ENCODE measurements around the gene VTCN1.
"Not testable (repeated sequence)": the region's sequence is repeated elsewhere in the genome, so short reads cannot be mapped to it uniquely, and the experiment has no call there.

VTCN1 gene

GRCh38 chr1:117164209-117164608, 46.5 kb downstream of the VTCN1 start:
- TF ChIP-seq EZH2 (optimal IDR thresholded peaks at IDR 0.05; ENCODE audit: low read depth, low read length) (no peak), EZH2phosphoT487 (IDR thresholded peaks at IDR 0.05; ENCODE audit: low read length) (no peak)
- TF ChIP-seq, protein P1, sequence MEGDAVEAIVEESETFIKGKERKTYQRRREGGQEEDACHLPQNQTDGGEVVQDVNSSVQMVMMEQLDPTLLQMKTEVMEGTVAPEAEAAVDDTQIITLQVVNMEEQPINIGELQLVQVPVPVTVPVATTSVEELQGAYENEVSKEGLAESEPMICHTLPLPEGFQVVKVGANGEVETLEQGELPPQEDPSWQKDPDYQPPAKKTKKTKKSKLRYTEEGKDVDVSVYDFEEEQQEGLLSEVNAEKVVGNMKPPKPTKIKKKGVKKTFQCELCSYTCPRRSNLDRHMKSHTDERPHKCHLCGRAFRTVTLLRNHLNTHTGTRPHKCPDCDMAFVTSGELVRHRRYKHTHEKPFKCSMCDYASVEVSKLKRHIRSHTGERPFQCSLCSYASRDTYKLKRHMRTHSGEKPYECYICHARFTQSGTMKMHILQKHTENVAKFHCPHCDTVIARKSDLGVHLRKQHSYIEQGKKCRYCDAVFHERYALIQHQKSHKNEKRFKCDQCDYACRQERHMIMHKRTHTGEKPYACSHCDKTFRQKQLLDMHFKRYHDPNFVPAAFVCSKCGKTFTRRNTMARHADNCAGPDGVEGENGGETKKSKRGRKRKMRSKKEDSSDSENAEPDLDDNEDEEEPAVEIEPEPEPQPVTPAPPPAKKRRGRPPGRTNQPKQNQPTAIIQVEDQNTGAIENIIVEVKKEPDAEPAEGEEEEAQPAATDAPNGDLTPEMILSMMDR (IDR thresholded peaks at IDR 0.05; ENCODE audit: low read length): no peak
- H3K27ac ChIP-seq (ENCODE audit: low read length): no peak overlapping the region
- H3K9ac ChIP-seq (ENCODE audit: low read length): no peak overlapping the region
- H3K4me2 ChIP-seq (ENCODE audit: low read depth, low read length): no peak overlapping the region
- H3K36me3 ChIP-seq (replicated peaks; ENCODE audit: insufficient read depth, low read length): no peaks in the 10 kb centered on the region
- no peak overlapping the region for H3K4me3 ChIP-seq (ENCODE audit: low read length)
- H3K9me3 ChIP-seq (replicated peaks; ENCODE audit: insufficient read depth, low read length): no peaks in the 10 kb centered on the region
- H3K4me1 ChIP-seq (ENCODE audit: low read length): no peaks in the 10 kb centered on the region
- no peaks in the 10 kb centered on the region for H4K20me1 ChIP-seq (ENCODE audit: insufficient read depth, low read length)
- H3K9me2 ChIP-seq (replicated peaks; ENCODE audit: insufficient read depth, low read length): no peaks in the 10 kb centered on the region
- no peak overlapping the region for H2AFZ ChIP-seq (ENCODE audit: low read length)
- DNase-seq: no peak
- no peaks in the 10 kb centered on the region for H3K27me3 ChIP-seq (replicated peaks; ENCODE audit: insufficient read depth, low read length)
- no peaks in the 10 kb centered on the region for H3K79me2 ChIP-seq (ENCODE audit: low read length)
- H3F3A ChIP-seq (ENCODE audit: insufficient read depth, low read length): no peaks in the 10 kb centered on the region

GRCh38 chr1:117162816-117163215, 47.9 kb downstream of the VTCN1 start:
- no peak overlapping the region for H2AFZ ChIP-seq (ENCODE audit: low read length)
- no peaks in the 10 kb centered on the region for H3K9me3 ChIP-seq (replicated peaks; ENCODE audit: insufficient read depth, low read length)
- no peaks in the 10 kb centered on the region for H3K9me2 ChIP-seq (replicated peaks; ENCODE audit: insufficient read depth, low read length)
- no peak overlapping the region for H3K4me2 ChIP-seq (ENCODE audit: low read depth, low read length)
- H3K36me3 ChIP-seq (replicated peaks; ENCODE audit: insufficient read depth, low read length): no peaks in the 10 kb centered on the region
- H4K20me1 ChIP-seq (ENCODE audit: insufficient read depth, low read length): no peaks in the 10 kb centered on the region
- H3K79me2 ChIP-seq (ENCODE audit: low read length): no peaks in the 10 kb centered on the region
- no peak overlapping the region for H3K9ac ChIP-seq (ENCODE audit: low read length)
- no peaks in the 10 kb centered on the region for H3F3A ChIP-seq (ENCODE audit: insufficient read depth, low read length)
- DNase-seq: no peak
- H3K27ac ChIP-seq (ENCODE audit: low read length): no peak overlapping the region
- no peaks in the 10 kb centered on the region for H3K4me1 ChIP-seq (ENCODE audit: low read length)
- no peak overlapping the region for H3K4me3 ChIP-seq (ENCODE audit: low read length)
- no peaks in the 10 kb centered on the region for H3K27me3 ChIP-seq (replicated peaks; ENCODE audit: insufficient read depth, low read length)
- TF ChIP-seq EZH2 (optimal IDR thresholded peaks at IDR 0.05; ENCODE audit: low read depth, low read length) (no peak), EZH2phosphoT487 (IDR thresholded peaks at IDR 0.05; ENCODE audit: low read length) (no peak)
- TF ChIP-seq, protein P1 (IDR thresholded peaks at IDR 0.05; ENCODE audit: low read length): no peak

GRCh38 chr1:117161887-117162286, 48.8 kb downstream of the VTCN1 start:
- Histone ChIP-seq H4K20me1 (ENCODE audit: insufficient read depth, low read length) (no peaks in the 10 kb centered on the region), H3K9me2 (replicated peaks; ENCODE audit: insufficient read depth, low read length) (no peaks in the 10 kb centered on the region), H3K4me1 (ENCODE audit: low read length) (no peaks in the 10 kb centered on the region), H3F3A (ENCODE audit: insufficient read depth, low read length) (no peaks in the 10 kb centered on the region), H3K27ac (ENCODE audit: low read length) (no peak overlapping the region), H3K27me3 (replicated peaks; ENCODE audit: insufficient read depth, low read length) (no peaks in the 10 kb centered on the region), H3K9me3 (replicated peaks; ENCODE audit: insufficient read depth, low read length) (no peaks in the 10 kb centered on the region), H3K9ac (ENCODE audit: low read length) (no peak overlapping the region), H3K4me3 (ENCODE audit: low read length) (no peak overlapping the region), H3K4me2 (ENCODE audit: low read depth, low read length) (no peak overlapping the region), H2AFZ (ENCODE audit: low read length) (no peak overlapping the region), H3K36me3 (replicated peaks; ENCODE audit: insufficient read depth, low read length) (no peaks in the 10 kb centered on the region), H3K79me2 (ENCODE audit: low read length) (no peaks in the 10 kb centered on the region)
- DNase-seq: no peak
- no peak for TF ChIP-seq EZH2phosphoT487 (IDR thresholded peaks at IDR 0.05; ENCODE audit: low read length)
- TF ChIP-seq EZH2 (optimal IDR thresholded peaks at IDR 0.05; ENCODE audit: low read depth, low read length): no peak
- TF ChIP-seq, protein P1 (IDR thresholded peaks at IDR 0.05; ENCODE audit: low read length): no peak

DNA sequence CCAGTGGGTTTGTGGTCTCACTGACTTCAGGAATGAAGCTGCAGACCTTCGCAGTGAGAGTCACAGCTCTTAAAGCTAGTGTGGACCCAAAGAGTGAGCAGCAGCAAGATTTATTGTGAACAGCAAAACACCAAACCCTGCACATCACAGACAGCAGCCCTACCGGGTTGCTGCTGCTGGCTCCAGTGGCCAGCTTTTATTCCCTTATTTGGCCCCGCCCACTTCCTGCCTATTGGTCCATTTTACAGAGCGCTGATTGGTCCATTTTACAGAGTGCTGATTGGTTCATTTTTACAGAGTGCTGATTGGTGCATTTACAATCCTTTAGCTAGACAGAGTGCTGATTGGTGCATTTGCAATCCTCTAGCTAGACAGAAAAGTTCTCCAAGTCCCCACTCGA, 59.4 kb downstream of the VTCN1 start:
- H2AFZ ChIP-seq (ENCODE audit: low read length); H3K79me2 ChIP-seq (ENCODE audit: low read length); H3K27me3 ChIP-seq (replicated peaks; ENCODE audit: insufficient read depth, low read length); H4K20me1 ChIP-seq (ENCODE audit: insufficient read depth, low read length); H3K27ac ChIP-seq (ENCODE audit: low read length); H3F3A ChIP-seq (ENCODE audit: insufficient read depth, low read length); H3K36me3 ChIP-seq (replicated peaks; ENCODE audit: insufficient read depth, low read length); H3K4me3 ChIP-seq (ENCODE audit: low read length); H3K9me2 ChIP-seq (replicated peaks; ENCODE audit: insufficient read depth, low read length); H3K9me3 ChIP-seq (replicated peaks; ENCODE audit: insufficient read depth, low read length); H3K9ac ChIP-seq (ENCODE audit: low read length); DNase-seq; H3K4me1 ChIP-seq (ENCODE audit: low read length); H3K4me2 ChIP-seq (ENCODE audit: low read depth, low read length): not testable (repeated sequence)
